Hepatocyte (in vitro differentiated cells): Measurements from ENCODE around the gene TMEM81. TPM values are rescaled to one million over a fixed set of nuclear protein-coding genes. Genes with fewer than 3 reads are reported as not detected.

Experiments used
- DNase-seq: peaks from one replicate; pipeline ENCODE4 v3.0.0-alpha.2; 2016; ENCODE audit warnings: low spot score
- H2AFZ ChIP-seq: fragments of 200-600 bp; sonication (generic); 2 replicates; pipeline ENCODE4 v1.6.0; 2016; ENCODE audit warnings: antibody characterized with exemption, mild to moderate bottlenecking
- H3K27ac ChIP-seq: fragments of 200-600 bp; sonication (generic); 2 replicates; pipeline ENCODE4 v1.5.1; 2016; ENCODE audit warnings: mild to moderate bottlenecking
- H3K27me3 ChIP-seq: fragments of 200-600 bp; sonication (generic); 2 replicates; pipeline ENCODE4 v1.6.1; 2016
- H3K36me3 ChIP-seq: fragments of 200-600 bp; sonication (generic); replicated peaks from 2 replicates; pipeline ENCODE4 v1.5.1; 2016; ENCODE audit warnings: low read depth; ENCODE audit not compliant: insufficient read depth
- H3K4me1 ChIP-seq: fragments of 200-600 bp; sonication (generic); 2 replicates; pipeline ENCODE4 v1.5.1; 2016; ENCODE audit warnings: mild to moderate bottlenecking, moderate library complexity; ENCODE audit not compliant: insufficient read depth
- H3K4me2 ChIP-seq: fragments of 200-600 bp; sonication (generic); 2 replicates; pipeline ENCODE4 v1.6.0; 2016
- H3K4me3 ChIP-seq: fragments of 200-600 bp; sonication (generic); 2 replicates; pipeline ENCODE4 v1.5.1; 2016; ENCODE audit warnings: mild to moderate bottlenecking
- H3K79me2 ChIP-seq: fragments of 200-600 bp; sonication (generic); 2 replicates; pipeline ENCODE4 v1.6.0; 2017; ENCODE audit warnings: mild to moderate bottlenecking
- H3K9me2 ChIP-seq: fragments of 200-600 bp; sonication (generic); replicated peaks from 2 replicates; pipeline ENCODE4 v1.6.0; 2017; ENCODE audit warnings: mild to moderate bottlenecking; ENCODE audit not compliant: insufficient read depth
- H3K9me3 ChIP-seq: fragments of 200-600 bp; sonication (generic); 2 replicates; pipeline ENCODE4 v1.5.1; 2016; ENCODE audit warnings: low read depth, mild to moderate bottlenecking
- H4K20me1 ChIP-seq: fragments of 200-600 bp; sonication (generic); 2 replicates; pipeline ENCODE4 v1.6.0; 2016; ENCODE audit warnings: mild to moderate bottlenecking; ENCODE audit not compliant: insufficient read depth, poor library complexity, severe bottlenecking
- EZH2 ChIP-seq: fragments of 200-600 bp; sonication (generic); IDR thresholded peaks from 2 replicates; pipeline ENCODE4 v1.6.1; 2016; ENCODE audit warnings: antibody characterized with exemption, mild to moderate bottlenecking, borderline replicate concordance
- EZH2phosphoT487 ChIP-seq: fragments of 200-600 bp; sonication (generic); IDR thresholded peaks from one replicate; pipeline ENCODE4 v1.6.1; 2018; ENCODE audit warnings: antibody characterized with exemption, mild to moderate bottlenecking, low read depth, moderate library complexity; ENCODE audit not compliant: unreplicated experiment, severe bottlenecking
- WGBS: methylation state at CpG from one replicate; pipeline ENCODE4 v1.1.6; 2016; ENCODE audit warnings: low lambda C conversion rate; ENCODE audit errors: missing lambda C conversion rate; 5-methylcytosine and 5-hydroxymethylcytosine counted together
- polyA plus RNA-seq: library from polyadenylated mRNA; unstranded; fragments of >200 nt; fragmentation: Nextera tagmentation; extraction: Ambion mirVana; gene quantifications from 2 replicates; pipeline ENCODE4 v1.2.1, GENCODE V29; 2016
- total RNA-seq: library from RNA; depleted of rRNA; stranded (reverse); fragments of >200 nt; gene quantifications from 2 replicates; pipeline ENCODE4 v1.2.3, GENCODE V29; 2014
- TF ChIP-seq, protein P1 (sequence below): fragments of 200-600 bp; sonication (generic); IDR thresholded peaks from 2 replicates; pipeline ENCODE4 v1.5.1; 2016; ENCODE audit warnings: antibody characterized with exemption, mild to moderate bottlenecking; ENCODE audit not compliant: poor library complexity

The TMEM81 gene
- total and polyA plus RNA-seq, 2 experiments from 2014 or later: 2.2 TPM; not detected in 1

DNA sequence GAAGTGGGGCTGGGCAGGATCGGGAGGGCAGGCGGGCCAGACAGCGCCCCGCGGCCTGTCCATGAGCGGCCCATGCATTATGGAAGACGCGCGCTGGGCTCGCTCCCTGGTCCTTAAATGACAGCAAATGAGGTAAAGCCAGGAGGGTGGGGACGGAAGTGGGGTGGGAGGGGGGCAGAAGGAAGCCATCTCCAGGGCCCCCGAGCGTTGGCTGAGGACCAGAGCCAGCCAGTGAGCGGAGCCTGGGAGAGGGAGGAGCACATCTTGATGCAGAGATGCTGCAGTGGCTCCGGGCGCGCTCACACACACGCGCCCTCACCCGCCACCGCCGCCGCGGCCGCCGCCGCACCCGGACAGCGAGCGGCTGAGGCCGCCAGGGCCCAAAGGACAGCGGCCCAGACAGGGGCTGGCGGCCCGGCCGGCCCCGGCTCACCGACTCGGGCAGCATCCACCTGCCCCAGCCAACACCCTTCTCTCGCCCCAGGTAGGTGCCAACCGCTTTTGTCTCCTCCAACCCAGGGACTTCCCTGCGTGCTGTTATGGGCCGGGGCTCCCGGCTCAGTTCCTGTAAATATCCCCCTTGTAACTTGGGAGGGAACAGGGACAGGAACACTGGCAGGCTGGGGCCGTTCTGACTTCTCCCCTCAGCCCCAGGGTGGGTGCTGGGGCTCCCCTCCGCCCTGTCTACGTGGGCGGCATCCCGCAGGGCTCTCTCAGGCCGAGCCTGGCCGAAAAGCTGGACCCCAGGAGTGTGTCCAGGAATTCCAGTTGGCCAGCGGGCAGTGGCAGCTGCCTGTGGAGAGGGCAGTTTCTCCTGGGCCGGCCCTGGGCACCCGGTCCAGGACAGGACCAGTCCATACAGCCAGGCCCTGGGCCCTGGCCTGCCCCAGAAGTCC lies 41.1 kb downstream of the TMEM81 start, which contains the start of gene CNTN2:
TSS of gene CNTN2 (plus strand) at position 302 of the 896 bp plus-strand sequence. CDS start 9,974 bp downstream, outside the sequence.
- Histone ChIP-seq H3K4me1 (no peaks in the 10 kb centered on the region), H2AFZ (no peak within 1 kb of the TSS), H3K36me3 (no peaks in the 10 kb centered on the region), H3K9me2 (no peaks in the 10 kb centered on the region), H3K27me3 (peaks cover 76% of the 10 kb centered on the region), H3K4me2 (peak within 1 kb of the TSS; percentile 62), H3K4me3 (no peak within 1 kb of the TSS), H3K79me2 (no peaks in the 10 kb centered on the region), H4K20me1 (no peaks in the 10 kb centered on the region), H3K9me3 (no peaks in the 10 kb centered on the region), H3K27ac (no peak within 1 kb of the TSS)
- DNase-seq: peak; percentile 38
- WGBS: 28% methylated on average over 35 of the region's 53 CpGs
- TF ChIP-seq EZH2: no peak
- no peak for TF ChIP-seq EZH2phosphoT487
- TF ChIP-seq, protein P1, sequence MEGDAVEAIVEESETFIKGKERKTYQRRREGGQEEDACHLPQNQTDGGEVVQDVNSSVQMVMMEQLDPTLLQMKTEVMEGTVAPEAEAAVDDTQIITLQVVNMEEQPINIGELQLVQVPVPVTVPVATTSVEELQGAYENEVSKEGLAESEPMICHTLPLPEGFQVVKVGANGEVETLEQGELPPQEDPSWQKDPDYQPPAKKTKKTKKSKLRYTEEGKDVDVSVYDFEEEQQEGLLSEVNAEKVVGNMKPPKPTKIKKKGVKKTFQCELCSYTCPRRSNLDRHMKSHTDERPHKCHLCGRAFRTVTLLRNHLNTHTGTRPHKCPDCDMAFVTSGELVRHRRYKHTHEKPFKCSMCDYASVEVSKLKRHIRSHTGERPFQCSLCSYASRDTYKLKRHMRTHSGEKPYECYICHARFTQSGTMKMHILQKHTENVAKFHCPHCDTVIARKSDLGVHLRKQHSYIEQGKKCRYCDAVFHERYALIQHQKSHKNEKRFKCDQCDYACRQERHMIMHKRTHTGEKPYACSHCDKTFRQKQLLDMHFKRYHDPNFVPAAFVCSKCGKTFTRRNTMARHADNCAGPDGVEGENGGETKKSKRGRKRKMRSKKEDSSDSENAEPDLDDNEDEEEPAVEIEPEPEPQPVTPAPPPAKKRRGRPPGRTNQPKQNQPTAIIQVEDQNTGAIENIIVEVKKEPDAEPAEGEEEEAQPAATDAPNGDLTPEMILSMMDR: no peak

DNA sequence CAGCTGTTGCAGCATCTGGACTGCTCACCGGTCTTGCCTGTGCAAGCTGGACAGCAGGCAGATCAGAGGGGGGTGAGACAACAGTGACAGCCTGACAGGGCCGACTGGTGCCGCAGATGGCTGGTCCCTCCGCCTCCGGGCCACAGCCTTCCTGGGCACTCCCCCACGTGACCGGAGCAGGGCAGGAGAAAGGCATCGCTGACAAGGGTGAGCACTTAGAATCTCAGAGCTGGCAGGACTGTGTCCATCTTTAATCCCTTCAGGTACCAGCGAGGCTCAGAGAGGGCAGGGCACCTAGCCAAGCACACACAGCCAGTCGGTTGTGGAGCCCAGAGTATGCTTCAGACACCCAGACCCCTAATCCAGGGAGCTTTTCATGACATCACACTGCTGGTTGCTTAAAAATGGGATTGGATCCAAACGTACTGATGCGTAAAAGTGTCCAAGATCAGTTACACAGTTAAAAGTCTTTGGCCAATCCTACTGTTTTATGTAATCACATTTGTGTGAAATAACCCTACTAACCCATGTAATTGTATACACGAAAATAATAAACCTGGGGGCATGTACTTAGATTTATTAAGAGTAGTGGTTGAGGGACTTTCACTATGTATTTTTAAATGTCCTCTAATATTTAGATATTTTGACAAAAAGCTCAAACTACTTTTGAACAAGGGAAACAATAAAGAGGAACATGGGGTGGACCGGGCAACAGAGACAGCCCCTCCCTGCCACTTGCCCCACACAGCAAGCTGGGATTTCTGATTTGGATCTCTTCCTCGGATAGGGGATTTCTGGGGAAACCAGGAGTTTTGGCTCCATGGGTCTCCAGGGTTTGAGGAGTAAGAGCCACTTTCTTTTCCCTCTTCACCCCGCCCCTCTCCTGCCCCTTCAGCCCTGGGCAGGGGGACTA lies 42.0 kb downstream of the TMEM81 start:
- H3K36me3 ChIP-seq: no peaks in the 10 kb centered on the region
- H3K4me3 ChIP-seq: no peak overlapping the region
- H3K79me2 ChIP-seq: no peaks in the 10 kb centered on the region
- no peak overlapping the region for H3K27ac ChIP-seq
- TF ChIP-seq, protein P1: no peak
- TF ChIP-seq EZH2 (no peak), EZH2phosphoT487 (no peak)
- no peak for DNase-seq
- H4K20me1 ChIP-seq: no peaks in the 10 kb centered on the region
- H3K4me2 ChIP-seq: peak overlapping the region; percentile 62
- no peaks in the 10 kb centered on the region for H3K4me1 ChIP-seq
- H3K27me3 ChIP-seq: peaks cover 69% of the 10 kb centered on the region
- H3K9me3 ChIP-seq: no peaks in the 10 kb centered on the region
- H3K9me2 ChIP-seq: no peaks in the 10 kb centered on the region
- 79% methylated on average over 15 of the region's 16 CpGs for WGBS
- H2AFZ ChIP-seq: no peak overlapping the region

DNA sequence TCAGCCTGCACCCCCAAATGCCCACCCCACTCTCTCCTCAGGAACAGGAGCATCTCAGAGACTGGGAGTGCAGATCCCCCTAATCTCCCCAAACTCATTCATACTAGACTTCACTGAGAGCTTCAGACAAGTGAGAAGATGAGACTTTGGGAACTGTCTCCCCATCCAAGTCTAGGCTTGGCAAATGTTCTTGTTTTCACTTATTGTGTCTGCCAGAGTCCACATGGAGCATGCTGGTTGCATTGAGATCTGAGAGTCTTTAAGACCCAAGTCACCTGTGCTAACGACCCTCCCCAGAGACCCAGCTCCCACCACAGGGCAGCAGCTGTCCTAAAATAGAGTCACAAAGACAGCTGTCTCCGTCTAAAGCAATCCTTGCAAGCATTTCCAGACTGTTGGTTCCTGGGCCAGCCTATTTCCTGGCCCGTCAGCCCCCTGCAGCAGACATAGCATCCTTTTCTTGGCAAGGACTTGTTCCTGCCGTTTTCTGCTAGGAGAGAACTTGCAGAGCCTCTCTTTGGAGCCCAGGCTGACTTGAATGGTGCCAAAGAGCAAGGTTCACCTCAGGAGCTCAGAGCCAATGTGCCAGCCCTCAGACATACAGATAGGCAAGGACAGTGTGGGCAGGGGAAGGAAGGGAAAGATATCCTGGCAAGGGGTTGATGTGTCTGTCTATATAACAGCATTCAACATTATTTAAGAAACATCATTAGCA lies 43.1 kb downstream of the TMEM81 start:
- no peaks in the 10 kb centered on the region for H3K79me2 ChIP-seq
- H4K20me1 ChIP-seq: no peaks in the 10 kb centered on the region
- WGBS: 65% methylated on average over 4 of the region's 4 CpGs
- H3K9me2 ChIP-seq: no peaks in the 10 kb centered on the region
- no peaks in the 10 kb centered on the region for H3K36me3 ChIP-seq
- H3K4me2 ChIP-seq: no peak overlapping the region
- H3K27me3 ChIP-seq: peaks cover 60% of the 10 kb centered on the region
- no peak overlapping the region for H2AFZ ChIP-seq
- no peaks in the 10 kb centered on the region for H3K4me1 ChIP-seq
- TF ChIP-seq EZH2phosphoT487 (no peak), EZH2 (no peak)
- TF ChIP-seq, protein P1: no peak
- no peak overlapping the region for H3K27ac ChIP-seq
- H3K4me3 ChIP-seq: no peak overlapping the region
- H3K9me3 ChIP-seq: no peaks in the 10 kb centered on the region
- DNase-seq: no peak
